LNCaP clone FGC (cell line): Measurements from ENCODE around the gene KIRREL1.

Experiments used
- DNase-seq: peaks from one replicate; pipeline ENCODE4 v3.0.0-alpha.2; 2011; ENCODE audit warnings: low read depth
- H3K4me3 ChIP-seq: 2 replicates; pipeline ENCODE4 v1.5.1; 2011; ENCODE audit warnings: mild to moderate bottlenecking, low read depth, low read length, control low read depth
- TF ChIP-seq, protein P1 (sequence below): IDR thresholded peaks from 2 replicates; pipeline ENCODE4 v1.5.1; 2012; ENCODE audit warnings: mild to moderate bottlenecking; ENCODE audit not compliant: control insufficient read depth, insufficient read depth; ENCODE audit errors: extremely low read depth

The KIRREL1 gene

DNA sequence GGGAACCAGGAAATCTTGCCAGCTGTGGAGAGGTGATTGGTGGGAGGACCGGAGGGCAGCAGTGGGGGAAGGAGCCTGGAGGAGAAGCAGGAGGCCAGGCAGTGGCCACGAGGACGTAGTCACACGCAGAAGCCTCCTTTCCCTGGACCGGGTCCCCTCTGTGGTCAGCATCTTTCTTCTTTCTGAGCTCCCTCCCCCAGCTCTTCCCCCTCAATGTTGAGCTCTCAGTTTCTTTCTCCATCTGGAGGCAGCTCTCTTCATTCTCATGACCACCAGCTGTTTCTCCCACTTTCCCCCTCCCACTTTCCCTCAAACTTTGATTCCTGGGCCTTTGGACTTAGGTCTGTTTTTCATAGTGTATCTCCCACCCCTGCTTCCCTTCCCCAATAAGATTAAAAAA is 18.3 kb downstream of the KIRREL1 start:
- H3K4me3 ChIP-seq, result no peak overlapping the region
- DNase-seq, result no peak
- TF ChIP-seq, protein P1, sequence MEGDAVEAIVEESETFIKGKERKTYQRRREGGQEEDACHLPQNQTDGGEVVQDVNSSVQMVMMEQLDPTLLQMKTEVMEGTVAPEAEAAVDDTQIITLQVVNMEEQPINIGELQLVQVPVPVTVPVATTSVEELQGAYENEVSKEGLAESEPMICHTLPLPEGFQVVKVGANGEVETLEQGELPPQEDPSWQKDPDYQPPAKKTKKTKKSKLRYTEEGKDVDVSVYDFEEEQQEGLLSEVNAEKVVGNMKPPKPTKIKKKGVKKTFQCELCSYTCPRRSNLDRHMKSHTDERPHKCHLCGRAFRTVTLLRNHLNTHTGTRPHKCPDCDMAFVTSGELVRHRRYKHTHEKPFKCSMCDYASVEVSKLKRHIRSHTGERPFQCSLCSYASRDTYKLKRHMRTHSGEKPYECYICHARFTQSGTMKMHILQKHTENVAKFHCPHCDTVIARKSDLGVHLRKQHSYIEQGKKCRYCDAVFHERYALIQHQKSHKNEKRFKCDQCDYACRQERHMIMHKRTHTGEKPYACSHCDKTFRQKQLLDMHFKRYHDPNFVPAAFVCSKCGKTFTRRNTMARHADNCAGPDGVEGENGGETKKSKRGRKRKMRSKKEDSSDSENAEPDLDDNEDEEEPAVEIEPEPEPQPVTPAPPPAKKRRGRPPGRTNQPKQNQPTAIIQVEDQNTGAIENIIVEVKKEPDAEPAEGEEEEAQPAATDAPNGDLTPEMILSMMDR, result no peak

- TF ChIP-seq, protein P1, result no peak
- DNase-seq, result no peak
- H3K4me3 ChIP-seq, result no peak overlapping the region
Observed at GRCh38 chr1:158013840-158014730, 20.6 kb downstream of the KIRREL1 start.

DNA sequence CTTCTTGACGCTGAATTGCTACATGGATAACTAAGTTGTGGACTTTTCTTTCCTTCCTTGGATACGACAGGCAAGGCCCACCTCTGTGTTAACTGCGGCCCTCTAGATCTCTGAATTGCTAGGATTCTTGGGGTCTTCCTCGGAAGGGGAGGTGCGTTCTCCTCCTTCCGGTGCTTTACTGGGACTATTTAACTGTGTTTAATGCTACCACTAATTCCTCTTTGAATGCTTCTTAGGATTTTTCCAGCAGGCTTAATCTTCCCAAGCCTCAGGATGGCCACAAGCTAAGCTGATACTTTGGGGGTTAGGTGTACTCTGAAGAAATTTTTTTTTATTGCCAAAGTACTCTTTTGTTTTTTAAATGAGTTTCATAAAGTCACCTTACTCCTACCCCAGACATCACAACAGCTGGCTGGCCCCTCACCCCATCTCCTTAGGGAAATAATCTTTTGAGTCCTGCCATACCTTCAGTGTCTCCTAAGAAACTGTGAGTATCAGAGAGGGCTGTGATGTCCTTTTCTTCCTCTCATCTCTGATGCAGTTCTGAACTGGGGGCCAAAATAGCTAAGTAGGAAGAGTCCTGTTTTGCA is 21.4 kb downstream of the KIRREL1 start:
- no peak overlapping the region for H3K4me3 ChIP-seq
- no peak for DNase-seq

GRCh38 chr1:158016651-158017335 is 23.3 kb downstream of the KIRREL1 start:
- DNase-seq, result no peak
- no peak overlapping the region for H3K4me3 ChIP-seq
- TF ChIP-seq, protein P1, result no peak

More for the DNA sequence above, 21.4 kb downstream of the KIRREL1 start:
- TF ChIP-seq, protein P1, result no peak

- no peak overlapping the region for H3K4me3 ChIP-seq
- DNase-seq, result no peak
- TF ChIP-seq, protein P1, result no peak
Observed at GRCh38 chr1:158017800-158018595, 24.6 kb downstream of the KIRREL1 start.

DNA sequence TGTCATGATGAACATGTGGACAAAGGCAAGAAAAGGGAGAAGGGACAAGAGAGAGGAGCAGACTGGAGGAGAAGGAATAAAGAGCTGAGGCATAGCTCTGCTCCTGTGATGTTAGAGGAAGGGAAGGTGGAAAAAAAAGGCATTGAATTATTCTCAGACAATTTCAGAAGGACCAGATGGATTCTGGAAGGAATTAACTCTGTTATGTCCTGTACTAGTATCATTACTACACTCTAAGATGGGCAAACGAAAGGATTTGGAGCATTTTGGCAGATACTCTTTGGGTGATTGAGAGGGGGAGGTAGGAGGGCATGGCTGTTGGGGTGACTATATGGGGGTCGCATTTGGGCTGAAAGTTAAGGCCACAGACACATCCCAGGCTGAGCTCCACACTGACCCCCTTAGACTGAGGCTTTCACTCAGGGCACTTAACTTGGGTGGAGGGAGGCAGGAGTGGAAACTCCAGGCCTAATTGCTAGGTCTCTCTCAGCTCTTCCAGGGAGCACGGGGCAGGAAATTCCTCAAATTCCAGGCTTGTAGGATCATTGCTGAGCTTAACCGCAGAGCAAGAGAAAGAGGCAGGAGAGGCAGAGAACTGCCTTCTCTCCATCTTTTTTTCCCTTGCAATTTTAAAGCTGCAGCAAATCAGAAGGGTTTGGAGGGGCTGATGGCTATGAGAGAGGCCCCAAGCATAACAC is 25.9 kb downstream of the KIRREL1 start:
- H3K4me3 ChIP-seq, result no peak overlapping the region
- DNase-seq, result no peak
- TF ChIP-seq, protein P1, result no peak
